Measurements from ENCODE around the gene CEMIP. TPM values are rescaled to one million over a fixed set of nuclear protein-coding genes. Genes with fewer than 3 reads are reported as not detected.

CEMIP gene
- total RNA-seq, 2 experiments from 2014 or later, result not detected

GRCh38 chr15:80891006-80891405, 111.8 kb downstream of the CEMIP start:
- DNase-seq, result no peak

GRCh38 chr15:80892414-80892813, 113.2 kb downstream of the CEMIP start:
- CTCF ChIA-PET, result no interaction called here
- H3K36me3 Mint-ChIP-seq (ENCODE audit: low read depth), result peaks cover 9% of the 10 kb centered on the region
- H3K27ac Mint-ChIP-seq, result no peak overlapping the region
- intact Hi-C loops (cut with micrococcal nuclease), result no loop called here
- peaks cover 7% of the 10 kb centered on the region for H3K4me1 Mint-ChIP-seq (ENCODE audit: low read depth)
- DNase-seq, result no peak
- H3K4me3 Mint-ChIP-seq, result no peak overlapping the region
- H3K27me3 Mint-ChIP-seq (ENCODE audit: low read depth), result no peaks in the 10 kb centered on the region
- peaks cover 12% of the 10 kb centered on the region for H3K9me3 Mint-ChIP-seq

More at GRCh38 chr15:80891006-80891405, 111.8 kb downstream of the CEMIP start:
- Mint-ChIP-seq H3K4me3 (no peak overlapping the region), H3K27me3 (ENCODE audit: low read depth) (no peaks in the 10 kb centered on the region), H3K9me3 (peaks cover 3% of the 10 kb centered on the region), H3K27ac (no peak overlapping the region), H3K4me1 (ENCODE audit: low read depth) (peaks cover 7% of the 10 kb centered on the region), H3K36me3 (ENCODE audit: low read depth) (peaks cover 4% of the 10 kb centered on the region)
- intact Hi-C loops (cut with micrococcal nuclease), result no loop called here
- CTCF ChIA-PET, result interaction anchor here (1.0 kb wide), 1 partner anchor 115 kb away, joined by 3 read pairs; no protein-coding TSS in a partner anchor

- Mint-ChIP-seq H3K36me3 (ENCODE audit: low read depth) (peaks cover 9% of the 10 kb centered on the region), H3K27me3 (ENCODE audit: low read depth) (no peaks in the 10 kb centered on the region), H3K9me3 (peaks cover 12% of the 10 kb centered on the region), H3K4me3 (no peak overlapping the region), H3K27ac (no peak overlapping the region), H3K4me1 (ENCODE audit: low read depth) (peaks cover 2% of the 10 kb centered on the region)
- CTCF ChIA-PET, result interaction anchor here (0.7 kb wide), 3 partner anchors 9 to 1064 kb away, joined by 3 read pairs; no protein-coding TSS in a partner anchor
- no peak for DNase-seq
- intact Hi-C loops (cut with micrococcal nuclease), result no loop called here
Observed at GRCh38 chr15:80893777-80894176, 114.6 kb downstream of the CEMIP start.

- Mint-ChIP-seq H3K4me3 (no peak overlapping the region), H3K27me3 (ENCODE audit: low read depth) (no peaks in the 10 kb centered on the region), H3K4me1 (ENCODE audit: low read depth) (no peaks in the 10 kb centered on the region), H3K27ac (no peak overlapping the region), H3K9me3 (peaks cover 12% of the 10 kb centered on the region), H3K36me3 (ENCODE audit: low read depth) (peaks cover 9% of the 10 kb centered on the region)
- no peak for DNase-seq
- intact Hi-C loops (cut with micrococcal nuclease), result no loop called here
- CTCF ChIA-PET, result interaction anchor here (0.9 kb wide), 1 partner anchor 17 kb away, joined by 3 read pairs; no protein-coding TSS in a partner anchor
Observed at GRCh38 chr15:80895091-80895490, 115.9 kb downstream of the CEMIP start.

- Mint-ChIP-seq H3K4me3 (no peak overlapping the region), H3K9me3 (peaks cover 12% of the 10 kb centered on the region), H3K36me3 (ENCODE audit: low read depth) (peaks cover 9% of the 10 kb centered on the region), H3K27ac (no peak overlapping the region), H3K4me1 (ENCODE audit: low read depth) (no peaks in the 10 kb centered on the region), H3K27me3 (ENCODE audit: low read depth) (no peaks in the 10 kb centered on the region)
- DNase-seq, result no peak
- intact Hi-C loops (cut with micrococcal nuclease), result no loop called here
- CTCF ChIA-PET, result no interaction called here
Observed at GRCh38 chr15:80895965-80896364, 116.8 kb downstream of the CEMIP start.

GRCh38 chr15:80898040-80898439, 118.9 kb downstream of the CEMIP start:
- H3K4me3 Mint-ChIP-seq, result no peak overlapping the region

GRCh38 chr15:80902298-80902801, 123.2 kb downstream of the CEMIP start:
- no peaks in the 10 kb centered on the region for H3K4me1 Mint-ChIP-seq (ENCODE audit: low read depth)
- H3K4me3 Mint-ChIP-seq, result no peak overlapping the region
- no peaks in the 10 kb centered on the region for H3K9me3 Mint-ChIP-seq
- no peak overlapping the region for H3K27ac Mint-ChIP-seq
- intact Hi-C loops (cut with micrococcal nuclease), result no loop called here
- no peaks in the 10 kb centered on the region for H3K27me3 Mint-ChIP-seq (ENCODE audit: low read depth)
- H3K36me3 Mint-ChIP-seq (ENCODE audit: low read depth), result peaks cover 4% of the 10 kb centered on the region
- CTCF ChIA-PET, result no interaction called here
- DNase-seq, result no peak

More at GRCh38 chr15:80898040-80898439, 118.9 kb downstream of the CEMIP start:
- intact Hi-C loops (cut with micrococcal nuclease), result no loop called here
- no peak overlapping the region for H3K27ac Mint-ChIP-seq
- H3K27me3 Mint-ChIP-seq (ENCODE audit: low read depth), result no peaks in the 10 kb centered on the region
- CTCF ChIA-PET, result no interaction called here
- DNase-seq, result no peak
- no peaks in the 10 kb centered on the region for H3K4me1 Mint-ChIP-seq (ENCODE audit: low read depth)
- peaks cover 12% of the 10 kb centered on the region for H3K9me3 Mint-ChIP-seq
- peaks cover 11% of the 10 kb centered on the region for H3K36me3 Mint-ChIP-seq (ENCODE audit: low read depth)

- no peak for DNase-seq
- Mint-ChIP-seq H3K27ac (no peak overlapping the region), H3K9me3 (no peaks in the 10 kb centered on the region), H3K4me3 (no peak overlapping the region), H3K36me3 (ENCODE audit: low read depth) (peaks cover 12% of the 10 kb centered on the region), H3K27me3 (ENCODE audit: low read depth) (no peaks in the 10 kb centered on the region), H3K4me1 (ENCODE audit: low read depth) (no peaks in the 10 kb centered on the region)
- CTCF ChIA-PET, result no interaction called here
- intact Hi-C loops (cut with micrococcal nuclease), result no loop called here
Observed at GRCh38 chr15:80904998-80905397, 125.8 kb downstream of the CEMIP start.

- no peak overlapping the region for H3K4me3 Mint-ChIP-seq
- H3K9me3 Mint-ChIP-seq, result no peaks in the 10 kb centered on the region
- H3K27me3 Mint-ChIP-seq (ENCODE audit: low read depth), result no peaks in the 10 kb centered on the region
- peaks cover 21% of the 10 kb centered on the region for H3K36me3 Mint-ChIP-seq (ENCODE audit: low read depth)
- intact Hi-C loops (cut with micrococcal nuclease), result no loop called here
- CTCF ChIA-PET, result no interaction called here
- DNase-seq, result no peak
- H3K4me1 Mint-ChIP-seq (ENCODE audit: low read depth), result no peaks in the 10 kb centered on the region
- no peak overlapping the region for H3K27ac Mint-ChIP-seq
Observed at GRCh38 chr15:80906159-80906766, 127.1 kb downstream of the CEMIP start.

- intact Hi-C loops (cut with micrococcal nuclease), result no loop called here
- Mint-ChIP-seq H3K27me3 (ENCODE audit: low read depth) (no peaks in the 10 kb centered on the region), H3K27ac (no peak overlapping the region), H3K4me3 (no peak overlapping the region), H3K4me1 (ENCODE audit: low read depth) (no peaks in the 10 kb centered on the region), H3K9me3 (no peaks in the 10 kb centered on the region), H3K36me3 (ENCODE audit: low read depth) (peaks cover 19% of the 10 kb centered on the region)
- DNase-seq, result no peak
- CTCF ChIA-PET, result no interaction called here
Observed at GRCh38 chr15:80911821-80912220, 132.7 kb downstream of the CEMIP start.

- no peaks in the 10 kb centered on the region for H3K4me1 Mint-ChIP-seq (ENCODE audit: low read depth)
- intact Hi-C loops (cut with micrococcal nuclease), result no loop called here
- no peak overlapping the region for H3K27ac Mint-ChIP-seq
- DNase-seq, result no peak
- H3K36me3 Mint-ChIP-seq (ENCODE audit: low read depth), result peaks cover 19% of the 10 kb centered on the region
- no peak overlapping the region for H3K4me3 Mint-ChIP-seq
- no peaks in the 10 kb centered on the region for H3K9me3 Mint-ChIP-seq
- CTCF ChIA-PET, result interaction anchor here (0.6 kb wide), 1 partner anchor 1016 kb away, joined by 6 read pairs; the partner anchor contains the start of gene MTHFS
- no peaks in the 10 kb centered on the region for H3K27me3 Mint-ChIP-seq (ENCODE audit: low read depth)
Observed at GRCh38 chr15:80912673-80913072, 133.5 kb downstream of the CEMIP start.

- intact Hi-C loops (cut with micrococcal nuclease), result no loop called here
- H3K4me3 Mint-ChIP-seq, result no peak overlapping the region
- H3K27ac Mint-ChIP-seq, result no peak overlapping the region
- no peaks in the 10 kb centered on the region for H3K9me3 Mint-ChIP-seq
- peaks cover 19% of the 10 kb centered on the region for H3K36me3 Mint-ChIP-seq (ENCODE audit: low read depth)
- DNase-seq, result no peak
- no peaks in the 10 kb centered on the region for H3K4me1 Mint-ChIP-seq (ENCODE audit: low read depth)
- no peaks in the 10 kb centered on the region for H3K27me3 Mint-ChIP-seq (ENCODE audit: low read depth)
- CTCF ChIA-PET, result no interaction called here
Observed at GRCh38 chr15:80913541-80913940, 134.4 kb downstream of the CEMIP start.

- H3K9me3 Mint-ChIP-seq, result no peaks in the 10 kb centered on the region
- no peak overlapping the region for H3K27ac Mint-ChIP-seq
- no peak for DNase-seq
- peaks cover 8% of the 10 kb centered on the region for H3K36me3 Mint-ChIP-seq (ENCODE audit: low read depth)
- no peak overlapping the region for H3K4me3 Mint-ChIP-seq
- peaks cover 4% of the 10 kb centered on the region for H3K4me1 Mint-ChIP-seq (ENCODE audit: low read depth)
- no peaks in the 10 kb centered on the region for H3K27me3 Mint-ChIP-seq (ENCODE audit: low read depth)
- intact Hi-C loops (cut with micrococcal nuclease), result no loop called here
- CTCF ChIA-PET, result interaction anchor here (0.6 kb wide), 1 partner anchor 723 kb away, joined by 3 read pairs; no protein-coding TSS in a partner anchor
Observed at GRCh38 chr15:80915472-80915871, 136.3 kb downstream of the CEMIP start.

All from activated naive CD4-positive, alpha-beta T cell treated with anti-CD3 and anti-CD28 coated beads for 36 hours (primary cell).